Measurements from ENCODE around the gene PET100.

Gene PET100

DNA sequence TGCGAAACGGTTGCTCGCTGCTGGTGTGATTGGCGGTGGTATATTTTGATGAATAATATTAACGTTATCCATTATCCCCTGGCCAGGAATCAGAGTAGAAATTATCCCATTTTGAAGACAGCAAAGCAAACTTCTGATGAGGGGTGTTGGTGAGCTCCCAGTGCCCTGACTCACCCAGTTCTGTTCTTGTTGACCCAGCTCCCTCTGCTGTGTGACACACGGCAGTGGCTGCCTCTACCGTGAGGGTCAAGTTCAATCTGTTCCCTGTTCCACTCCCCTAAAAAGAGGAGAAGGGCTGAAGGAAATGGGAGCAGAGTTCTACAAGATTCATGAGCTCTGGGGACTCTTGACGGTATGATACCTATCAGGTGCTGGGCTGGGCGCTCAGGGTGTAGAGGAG lies 31.9 kb upstream of the PET100 start:
- TF ChIP-seq CTCF (IDR thresholded peaks at IDR 0.05; ENCODE audit: control insufficient read depth, extremely low read depth, insufficient read depth), result no peak
- no peak overlapping the region for H3K4me3 ChIP-seq (ENCODE audit: low read depth, low read length)
- DNase-seq (ENCODE audit: low read depth), result no peak

DNA sequence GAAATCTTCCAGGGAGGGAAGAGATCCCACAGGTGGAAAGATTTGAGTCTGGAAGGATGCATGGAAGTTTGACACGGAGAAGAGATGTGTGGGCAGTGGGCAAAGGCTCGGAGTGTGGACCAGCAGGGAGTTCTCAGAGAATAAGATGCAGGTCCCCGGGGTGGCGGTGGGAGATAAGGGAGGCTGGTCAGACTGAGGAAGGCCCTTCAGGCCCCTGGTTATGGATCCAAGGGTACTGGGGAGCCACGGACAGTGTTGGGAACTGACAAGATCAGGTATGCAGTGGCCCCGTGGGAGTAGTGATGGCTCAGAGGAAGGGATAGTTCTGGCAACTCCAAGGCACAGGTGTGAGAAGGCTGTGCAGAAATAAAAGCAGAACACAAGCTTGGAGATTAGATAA lies 31.4 kb upstream of the PET100 start:
- DNase-seq (ENCODE audit: low read depth), result no peak
- no peak overlapping the region for H3K4me3 ChIP-seq (ENCODE audit: low read depth, low read length)
- no peak for TF ChIP-seq CTCF (IDR thresholded peaks at IDR 0.05; ENCODE audit: control insufficient read depth, extremely low read depth, insufficient read depth)

GRCh38 chr19:7600721-7601120 lies 28.9 kb upstream of the PET100 start:
- TF ChIP-seq CTCF (IDR thresholded peaks at IDR 0.05; ENCODE audit: control insufficient read depth, extremely low read depth, insufficient read depth), result no peak
- no peak overlapping the region for H3K4me3 ChIP-seq (ENCODE audit: low read depth, low read length)
- no peak for DNase-seq (ENCODE audit: low read depth)

DNA sequence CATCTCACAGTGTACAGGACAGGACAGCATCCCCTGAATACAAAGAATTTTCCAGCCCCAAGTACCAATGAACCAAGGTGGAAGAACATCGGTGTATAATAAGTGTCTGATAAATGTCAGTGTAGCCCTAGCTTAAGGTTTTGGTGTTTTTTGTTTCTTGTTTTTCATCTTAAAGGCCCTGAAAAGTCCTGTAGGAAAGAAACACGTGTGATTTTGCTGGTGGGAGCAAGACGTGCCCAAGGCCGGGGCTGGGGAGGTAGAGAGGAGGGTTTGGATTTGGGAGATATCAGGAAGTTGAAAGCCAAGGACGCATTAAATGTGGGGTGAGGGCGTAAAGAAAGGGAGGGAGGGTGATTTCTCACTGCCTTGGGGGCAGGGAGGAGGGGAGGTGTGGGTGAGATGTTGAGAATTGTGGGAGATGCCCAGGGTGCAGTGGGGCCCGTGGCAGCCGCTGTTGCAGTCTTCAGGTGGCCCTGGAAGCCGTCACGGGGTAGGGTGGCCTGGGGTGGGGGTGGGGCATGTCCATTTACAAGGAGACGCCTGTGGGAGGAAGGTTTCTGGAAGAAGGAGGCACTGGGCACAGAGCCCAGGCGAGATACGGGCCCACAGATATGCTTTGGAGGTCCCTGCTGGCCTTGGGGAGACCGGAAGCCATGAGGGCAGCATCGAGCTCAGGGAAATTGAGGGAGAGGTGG lies 27.2 kb upstream of the PET100 start:
- H3K4me3 ChIP-seq (ENCODE audit: low read depth, low read length), result no peak overlapping the region
- no peak for DNase-seq (ENCODE audit: low read depth)
- TF ChIP-seq CTCF (IDR thresholded peaks at IDR 0.05; ENCODE audit: control insufficient read depth, extremely low read depth, insufficient read depth), result no peak

DNA sequence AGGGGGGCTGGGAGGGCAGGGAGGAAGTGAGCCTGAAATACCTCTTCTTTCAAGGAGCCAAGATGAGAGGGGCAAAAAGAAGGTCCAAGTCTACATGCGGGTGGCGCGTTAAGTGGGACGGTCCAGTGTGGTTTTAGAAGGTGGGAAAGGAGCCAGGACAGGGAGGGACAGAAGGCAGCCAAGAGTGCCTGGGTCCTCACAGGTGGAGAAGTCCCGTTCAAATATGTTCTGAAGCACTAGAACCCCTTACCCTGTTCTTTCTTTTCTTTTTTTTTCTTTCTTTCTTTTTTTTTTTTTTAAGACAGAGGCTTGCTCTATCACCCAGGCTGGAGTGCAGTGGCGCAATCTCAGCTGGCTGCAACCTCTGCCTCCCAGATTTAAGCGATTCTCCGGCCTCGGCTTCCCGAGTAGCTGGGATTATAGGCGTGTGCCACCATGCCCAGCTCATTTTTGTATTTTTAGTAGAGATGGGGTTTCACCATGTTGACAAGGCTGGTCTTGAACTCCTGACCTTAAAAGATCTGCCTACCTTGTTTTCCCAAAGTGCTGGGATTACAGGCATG lies 26.6 kb upstream of the PET100 start:
- no peak for DNase-seq (ENCODE audit: low read depth)
- H3K4me3 ChIP-seq (ENCODE audit: low read depth, low read length), result no peak overlapping the region
- no peak for TF ChIP-seq CTCF (IDR thresholded peaks at IDR 0.05; ENCODE audit: control insufficient read depth, extremely low read depth, insufficient read depth)

DNA sequence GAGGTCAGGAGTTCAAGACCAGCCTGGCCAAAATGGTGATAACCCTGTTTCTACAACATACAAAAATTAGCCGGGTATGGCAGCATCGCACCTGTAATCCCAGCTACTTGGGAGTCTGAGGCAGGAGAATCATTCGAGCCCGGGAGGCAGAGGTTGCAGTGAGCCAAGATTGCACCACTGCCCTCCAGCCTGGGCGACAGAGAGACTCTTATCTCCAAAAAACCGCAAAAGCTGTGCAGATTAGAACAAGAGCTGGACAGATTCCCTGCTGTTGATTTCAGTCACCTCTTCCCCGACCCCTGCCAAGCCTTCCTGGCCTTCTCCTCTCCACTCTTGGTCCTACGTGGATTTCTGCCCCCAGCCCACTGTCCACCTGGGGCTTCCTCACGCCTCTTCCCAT lies 25.7 kb upstream of the PET100 start:
- no peak overlapping the region for H3K4me3 ChIP-seq (ENCODE audit: low read depth, low read length)
- DNase-seq (ENCODE audit: low read depth), result no peak
- no peak for TF ChIP-seq CTCF (IDR thresholded peaks at IDR 0.05; ENCODE audit: control insufficient read depth, extremely low read depth, insufficient read depth)
